Measurements from ENCODE around the gene PDZD2.
A peak's percentile ranks its signal among the peaks of the same experiment; 100 is the strongest.

GRCh38 chr5:31638748-31639418 is at the start of gene PDZD2:
- TF ChIP-seq POLR2A (IDR thresholded peaks at IDR 0.05) (no peak), CTCF (IDR thresholded peaks at IDR 0.05) (peak in 4 of 6 experiments; percentile 23 to 69 (median 46))
